Body of pancreas (tissue), 4 donors: ENCODE measurements around the gene PLA2G10. TPM values are rescaled to one million over a fixed set of nuclear protein-coding genes. Genes with fewer than 3 reads are reported as not detected.

ENCODE experiments used
- ATAC-seq: fragments of 150-250 bp; one replicate; pipeline ENCODE4 v1.9.1; 2016
- DNase-seq, 4 donors: peaks; one replicate each; pipeline ENCODE4 v3.0.0-alpha.2; 2019
- H3K27ac ChIP-seq, 4 donors: fragments of 200-600 bp; sonication (generic); 1 replicate in 3 of 4; 2 replicates in 1 of 4; pipeline versions ENCODE4 v1.5.1 to v1.6.1; 2016 to 2019; ENCODE audit warnings: mild to moderate bottlenecking in 1 of 4, mixed read lengths in 1 of 4, moderate library complexity in 1 of 4
- H3K27me3 ChIP-seq, 2 donors: fragments of 200-600 bp; sonication (generic); one replicate each; pipeline ENCODE4 v1.6.0; 2016; ENCODE audit warnings: mild to moderate bottlenecking in 1 of 2
- H3K36me3 ChIP-seq, 2 donors: fragments of 200-600 bp; sonication (generic); replicated peaks in 1 of 2; 2 replicates each; pipeline ENCODE4 v1.5.1; 2016; ENCODE audit warnings: low read depth in 2 of 2; ENCODE audit not compliant: insufficient read depth in 1 of 2
- H3K4me1 ChIP-seq: fragments of 200-600 bp; sonication (generic); one replicate; pipeline ENCODE4 v1.6.0; 2016
- H3K4me3 ChIP-seq, 2 donors: fragments of 200-600 bp; sonication (generic); 1 replicate in 1 of 2; 2 replicates in 1 of 2; pipeline ENCODE4 v1.5.1; 2016 to 2019
- H3K9me3 ChIP-seq, 3 donors: fragments of 200-600 bp; sonication (generic); 1 replicate in 2 of 3; 2 replicates in 1 of 3; pipeline ENCODE4 v1.5.1; 2016
- POLR2A ChIP-seq, 3 donors: fragments of 450-650 bp; IDR thresholded peaks; one replicate each; pipeline ENCODE4 v1.6.1; 2016; ENCODE audit warnings: antibody characterized with exemption in 3 of 3, mild to moderate bottlenecking in 2 of 3
- WGBS, 2 donors: methylation state at CpG; one replicate each; pipeline ENCODE4 v1.1.5; 2017; 5-methylcytosine and 5-hydroxymethylcytosine counted together
- intact Hi-C: fragments of 100-400 bp; cut with DNase I; formaldehyde crosslinking; loops from one replicate; pipeline ENCODE4 v1.15.1; 2023
- total RNA-seq, 2 donors: library from RNA; depleted of rRNA; stranded (reverse); fragments of >200 nt; gene quantifications; one replicate each; pipeline ENCODE4 v1.1.0, GENCODE V29; 2016
- TF ChIP-seq, protein P1 (sequence below), 7 experiments: fragments of 450-650 bp in 4 of 7; fragments of 200-600 bp in 3 of 7; sonication (generic) in 3 of 7; IDR thresholded peaks; one replicate each; pipeline ENCODE4 v1.5.1; 2016 to 2019; ENCODE audit warnings: antibody characterized with exemption in 7 of 7

The PLA2G10 gene
- total RNA-seq, 2 donors from 2014 or later: 2.6 TPM; not detected in 1

DNA sequence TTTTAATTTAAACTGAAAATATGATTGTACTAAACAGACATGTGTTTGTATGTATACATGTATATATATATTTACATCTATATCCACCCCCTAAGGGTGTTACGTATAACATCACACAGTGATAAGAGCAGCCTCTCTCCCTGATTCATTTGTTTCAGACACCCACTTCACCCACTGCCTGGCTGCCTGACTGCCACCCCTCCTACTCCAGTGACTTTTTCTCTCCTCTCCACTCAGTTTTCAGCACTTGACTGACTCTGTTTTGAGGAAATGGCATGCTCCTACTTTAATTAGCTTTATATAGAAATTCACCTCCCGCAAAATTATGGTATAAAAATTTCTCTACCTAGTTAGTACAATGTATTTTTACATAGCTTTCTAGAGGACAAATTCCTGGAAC, 41.4 kb downstream of the PLA2G10 start:
- no peak for DNase-seq
- Histone ChIP-seq H3K4me1 (peaks cover 10% of the 10 kb centered on the region), H3K9me3 (no peaks in the 10 kb centered on the region), H3K27me3 (no peaks in the 10 kb centered on the region), H3K27ac (no peak overlapping the region), H3K36me3 (peaks cover 4 to 27% of the 10 kb centered on the region in 2 donors), H3K4me3 (no peak overlapping the region)
- intact Hi-C loops: no loop called here
- no peak for ATAC-seq
- TF ChIP-seq, protein P1, sequence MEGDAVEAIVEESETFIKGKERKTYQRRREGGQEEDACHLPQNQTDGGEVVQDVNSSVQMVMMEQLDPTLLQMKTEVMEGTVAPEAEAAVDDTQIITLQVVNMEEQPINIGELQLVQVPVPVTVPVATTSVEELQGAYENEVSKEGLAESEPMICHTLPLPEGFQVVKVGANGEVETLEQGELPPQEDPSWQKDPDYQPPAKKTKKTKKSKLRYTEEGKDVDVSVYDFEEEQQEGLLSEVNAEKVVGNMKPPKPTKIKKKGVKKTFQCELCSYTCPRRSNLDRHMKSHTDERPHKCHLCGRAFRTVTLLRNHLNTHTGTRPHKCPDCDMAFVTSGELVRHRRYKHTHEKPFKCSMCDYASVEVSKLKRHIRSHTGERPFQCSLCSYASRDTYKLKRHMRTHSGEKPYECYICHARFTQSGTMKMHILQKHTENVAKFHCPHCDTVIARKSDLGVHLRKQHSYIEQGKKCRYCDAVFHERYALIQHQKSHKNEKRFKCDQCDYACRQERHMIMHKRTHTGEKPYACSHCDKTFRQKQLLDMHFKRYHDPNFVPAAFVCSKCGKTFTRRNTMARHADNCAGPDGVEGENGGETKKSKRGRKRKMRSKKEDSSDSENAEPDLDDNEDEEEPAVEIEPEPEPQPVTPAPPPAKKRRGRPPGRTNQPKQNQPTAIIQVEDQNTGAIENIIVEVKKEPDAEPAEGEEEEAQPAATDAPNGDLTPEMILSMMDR (IDR thresholded peaks at IDR 0.05): no peak
- TF ChIP-seq POLR2A (IDR thresholded peaks at IDR 0.05): no peak
- WGBS, 2 donors: 98% methylated on average over 2 of the region's 2 CpGs

DNA sequence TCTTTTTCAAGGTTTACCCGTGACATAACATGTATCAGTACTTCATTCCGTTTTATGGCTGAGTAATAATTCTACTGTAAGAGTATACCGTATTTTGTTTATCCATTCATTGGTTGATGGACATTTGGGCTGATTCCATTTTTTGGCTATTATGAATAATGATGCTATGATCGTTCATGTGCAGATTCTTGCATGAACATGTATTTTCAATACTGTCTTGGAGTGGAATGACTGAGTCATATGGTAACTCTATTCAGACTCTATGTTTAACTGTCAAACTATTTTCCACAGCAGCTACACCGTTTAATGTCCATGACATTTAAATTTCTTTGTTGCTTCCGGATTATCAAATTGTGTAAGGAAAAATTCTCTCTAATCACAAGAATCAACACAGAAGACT, 43.5 kb downstream of the PLA2G10 start:
- ATAC-seq (no peak), DNase-seq (no peak)
- TF ChIP-seq POLR2A (IDR thresholded peaks at IDR 0.05): no peak
- TF ChIP-seq, protein P1 (IDR thresholded peaks at IDR 0.05): no peak
- no peaks in the 10 kb centered on the region for H3K4me1 ChIP-seq
- H3K27ac ChIP-seq: no peak overlapping the region
- no peaks in the 10 kb centered on the region for H3K27me3 ChIP-seq
- H3K36me3 ChIP-seq: peaks cover 4 to 32% of the 10 kb centered on the region in 2 donors
- intact Hi-C loops: no loop called here
- 67 to 69% methylated on average over 6 of the region's 6 CpGs for WGBS, 2 donors
- H3K9me3 ChIP-seq: no peaks in the 10 kb centered on the region
- H3K4me3 ChIP-seq: no peak overlapping the region

DNA sequence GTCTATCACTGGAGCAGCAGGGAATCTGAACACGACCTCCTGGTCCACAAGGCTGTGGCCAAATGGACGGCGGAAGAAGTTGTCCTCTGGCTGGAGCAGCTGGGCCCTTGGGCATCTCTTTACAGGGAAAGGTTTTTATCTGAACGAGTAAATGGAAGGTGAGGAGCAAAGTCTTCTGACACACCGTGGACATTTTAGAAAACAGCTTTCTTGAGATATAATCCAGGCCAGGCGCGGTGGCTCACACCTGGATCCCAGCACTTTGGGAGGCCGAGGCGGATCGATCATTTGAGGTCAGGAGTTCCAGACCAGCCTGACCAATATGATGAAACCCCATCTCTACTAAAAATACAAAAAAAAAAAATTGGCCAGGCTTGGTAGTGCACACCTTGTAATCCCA, 44.3 kb downstream of the PLA2G10 start:
- Histone ChIP-seq H3K36me3 (peaks cover 6 to 36% of the 10 kb centered on the region in 2 donors), H3K27ac (no peak overlapping the region), H3K27me3 (no peaks in the 10 kb centered on the region), H3K9me3 (no peaks in the 10 kb centered on the region), H3K4me1 (no peaks in the 10 kb centered on the region), H3K4me3 (no peak overlapping the region)
- 93 to 97% methylated on average over 10 of the region's 10 CpGs for WGBS, 2 donors
- ATAC-seq (no peak), DNase-seq (no peak)
- intact Hi-C loops: no loop called here
- no peak for TF ChIP-seq POLR2A (IDR thresholded peaks at IDR 0.05)
- TF ChIP-seq, protein P1 (IDR thresholded peaks at IDR 0.05): no peak

DNA sequence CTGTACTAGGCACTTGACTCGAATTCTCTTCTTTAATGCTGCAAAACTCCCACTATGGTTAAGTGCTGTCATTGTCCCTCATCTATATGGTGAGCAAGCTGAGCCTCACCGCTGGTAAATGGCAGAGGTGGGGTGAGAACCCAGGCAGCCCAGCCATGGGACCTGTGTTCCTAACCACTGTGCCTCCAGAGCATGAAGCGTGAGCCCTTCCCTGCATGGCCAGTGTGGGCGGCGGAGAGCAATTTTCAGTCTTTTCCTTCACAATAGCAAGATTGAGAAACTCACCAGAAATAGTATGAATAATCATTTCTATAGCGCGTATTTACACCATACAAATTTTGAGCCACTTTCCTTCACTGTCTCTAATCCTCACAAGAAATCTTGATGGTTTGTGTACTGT, 52.2 kb downstream of the PLA2G10 start:
- ATAC-seq (no peak), DNase-seq (no peak)
- WGBS, 2 donors: 90 to 97% methylated on average over 7 of the region's 7 CpGs
- intact Hi-C loops: no loop called here
- Histone ChIP-seq H3K36me3 (peaks cover 8 to 18% of the 10 kb centered on the region in 2 donors), H3K4me3 (no peak overlapping the region), H3K9me3 (no peaks in the 10 kb centered on the region), H3K27me3 (no peaks in the 10 kb centered on the region), H3K27ac (no peak overlapping the region), H3K4me1 (peaks cover 7% of the 10 kb centered on the region)
- no peak for TF ChIP-seq POLR2A (IDR thresholded peaks at IDR 0.05)
- TF ChIP-seq, protein P1 (IDR thresholded peaks at IDR 0.05): no peak

DNA sequence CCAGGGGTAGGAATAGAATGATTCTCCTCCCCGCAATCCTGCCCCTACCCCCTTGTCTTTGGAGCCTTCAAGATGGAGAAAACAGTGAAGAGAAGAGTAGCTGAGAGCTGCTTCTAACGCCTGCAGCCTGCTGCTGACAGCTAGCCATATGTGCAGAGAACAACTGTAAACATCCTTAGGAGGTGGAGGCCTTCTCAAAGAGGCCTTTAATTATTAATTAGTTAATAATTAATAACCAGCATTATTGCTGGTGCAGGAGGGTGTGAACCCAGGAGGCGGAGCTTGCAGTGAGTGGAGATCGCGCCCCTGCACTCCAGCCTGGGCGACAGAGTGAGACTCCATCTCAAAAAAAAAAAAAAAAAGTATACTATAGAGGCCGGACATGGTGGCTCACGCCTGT, 52.9 kb downstream of the PLA2G10 start:
- Histone ChIP-seq H3K4me3 (no peak overlapping the region), H3K27me3 (no peaks in the 10 kb centered on the region), H3K27ac (no peak overlapping the region), H3K9me3 (no peaks in the 10 kb centered on the region), H3K36me3 (peaks cover 8 to 15% of the 10 kb centered on the region in 2 donors), H3K4me1 (peaks cover 14% of the 10 kb centered on the region)
- WGBS, 2 donors: 85 to 94% methylated on average over 7 to 8 of the region's 8 CpGs
- intact Hi-C loops: no loop called here
- ATAC-seq: no peak
- TF ChIP-seq POLR2A (IDR thresholded peaks at IDR 0.05): no peak
- TF ChIP-seq, protein P1 (IDR thresholded peaks at IDR 0.05): no peak
- no peak for DNase-seq
